Measurements from ENCODE around the gene CRYBG1. TPM values are rescaled to one million over a fixed set of nuclear protein-coding genes. Genes with fewer than 3 reads are reported as not detected.
A peak's percentile ranks its signal among the peaks of the same experiment; 100 is the strongest.
"Not testable (repeated sequence)": the region's sequence is repeated elsewhere in the genome, so short reads cannot be mapped to it uniquely, and the experiment has no call there.

Gene CRYBG1
- total and polyA plus RNA-seq, 2 donors (not counting 1 experiment from before 2014, with no cell fraction given): 9.6 to 47.0 TPM

DNA sequence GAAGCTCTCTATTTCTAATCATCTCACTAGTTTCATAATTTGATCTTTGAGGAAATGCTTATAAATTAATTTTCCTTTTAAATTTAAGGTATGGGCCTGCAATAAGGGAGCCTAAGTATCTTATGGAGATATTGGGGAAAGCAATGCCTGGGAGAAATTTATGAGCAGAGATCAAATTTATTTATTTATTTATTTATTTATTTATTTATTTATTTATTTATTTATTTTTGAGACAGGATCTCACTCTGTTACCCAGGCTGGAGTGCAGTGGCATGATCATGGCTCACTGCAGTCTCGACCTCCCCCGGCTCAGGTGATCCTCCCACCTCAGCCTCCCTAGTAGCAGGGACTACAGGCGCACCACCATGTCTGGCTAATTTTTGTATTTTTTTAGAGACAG lies 155.1 kb downstream of the CRYBG1 start:
- peaks cover 26% of the 10 kb centered on the region for H4K20me1 ChIP-seq (ENCODE audit: control insufficient read depth, insufficient read depth, low read length, poor library complexity, severe bottlenecking)
- DNase-seq; H3K9me3 ChIP-seq (ENCODE audit: control extremely low read depth in 1 of 3, control insufficient read depth in 2 of 3, insufficient read depth in 1 of 3, low read length in 2 of 3); H3K27me3 ChIP-seq (replicated peaks in 1 of 4; ENCODE audit: control extremely low read depth in 1 of 4, control insufficient read depth in 3 of 4, insufficient read depth in 4 of 4, low read length in 3 of 4); H3K27ac ChIP-seq (ENCODE audit: low read length in 2 of 2); H3K4me3 ChIP-seq (ENCODE audit: control extremely low read depth in 1 of 5, extremely low read depth in 1 of 5, insufficient read depth in 1 of 5, low read depth in 2 of 5, low read length in 4 of 5); H3K9me3 Mint-ChIP-seq (ENCODE audit: insufficient read depth); POLR2A ChIA-PET; intact Hi-C loops (cut with micrococcal nuclease); H3K27ac Mint-ChIP-seq; H3K27me3 Mint-ChIP-seq; ATAC-seq (ENCODE audit: low read depth); H2AFZ ChIP-seq (ENCODE audit: insufficient read depth, low read depth, low read length, poor library complexity, severe bottlenecking); H3K9ac ChIP-seq (ENCODE audit: low read length): not testable (repeated sequence)
- Mint-ChIP-seq H3K4me1 (peaks cover 71% of the 10 kb centered on the region), H3K4me3 (peak overlapping the region; percentile 49)
- H3K4me2 ChIP-seq (replicated peaks; ENCODE audit: low read depth, low read length, poor library complexity, severe bottlenecking): peak overlapping the region; percentile 96
- CTCF ChIA-PET: interaction anchor here (1.5 to 1.7 kb wide), 3 partner anchors 24 to 50 kb away, joined by 3 to 5 read pairs (median 5); no protein-coding TSS in a partner anchor
- H3K79me2 ChIP-seq (ENCODE audit: control insufficient read depth, insufficient read depth, low read length): peaks cover 81% of the 10 kb centered on the region
- 100% methylated on average over 3 of the region's 3 CpGs for whole genome bisulfite sequencing (ENCODE audit: insufficient coverage)
- peaks cover 62 to 64% of the 10 kb centered on the region in 2 donors for H3K4me1 ChIP-seq (ENCODE audit: control insufficient read depth in 2 of 2, insufficient read depth in 2 of 2, low read length in 2 of 2)
- peaks cover 0 to 11% of the 10 kb centered on the region in 2 experiments for H3K36me3 ChIP-seq (replicated peaks in 1 of 2; ENCODE audit: control extremely low read depth in 1 of 2, control insufficient read depth in 1 of 2, extremely low read depth in 1 of 2, insufficient read depth in 2 of 2, low read length in 1 of 2)

DNA sequence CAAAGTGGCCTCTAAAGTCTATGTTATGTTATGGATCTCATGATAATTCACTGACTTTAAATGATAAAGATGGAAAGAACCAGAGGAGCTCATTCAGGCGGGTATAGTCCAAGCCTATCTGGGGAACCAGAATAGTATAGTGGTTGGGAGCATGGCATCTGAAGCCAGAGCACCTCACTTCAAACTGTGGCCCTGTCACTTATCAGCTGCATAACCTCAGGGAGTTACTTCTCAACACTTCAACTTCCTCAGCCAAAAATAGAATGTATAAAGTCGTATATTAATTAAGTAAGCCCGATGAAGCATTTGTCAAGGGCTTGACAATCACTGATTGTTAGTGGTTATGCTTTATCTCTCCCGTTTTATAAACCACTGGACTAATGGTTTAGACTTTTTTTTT lies 156.1 kb downstream of the CRYBG1 start:
- peaks cover 72% of the 10 kb centered on the region for H3K4me1 Mint-ChIP-seq
- peaks cover 0 to 11% of the 10 kb centered on the region in 2 experiments for H3K36me3 ChIP-seq (replicated peaks in 1 of 2; ENCODE audit: control extremely low read depth in 1 of 2, control insufficient read depth in 1 of 2, extremely low read depth in 1 of 2, insufficient read depth in 2 of 2, low read length in 1 of 2)
- peaks cover 81% of the 10 kb centered on the region for H3K79me2 ChIP-seq (ENCODE audit: control insufficient read depth, insufficient read depth, low read length)
- H2AFZ ChIP-seq (ENCODE audit: insufficient read depth, low read depth, low read length, poor library complexity, severe bottlenecking): no peak overlapping the region
- peak overlapping the region; percentile 72 for H3K27ac Mint-ChIP-seq
- H3K4me3 ChIP-seq (ENCODE audit: control extremely low read depth in 1 of 5, extremely low read depth in 1 of 5, insufficient read depth in 1 of 5, low read depth in 2 of 5, low read length in 4 of 5): peak overlapping the region in 1 of 5 experiments; percentile 16
- peak overlapping the region; percentile 57 for H3K4me2 ChIP-seq (replicated peaks; ENCODE audit: low read depth, low read length, poor library complexity, severe bottlenecking)
- H3K9me3 ChIP-seq (ENCODE audit: control extremely low read depth in 1 of 3, control insufficient read depth in 2 of 3, insufficient read depth in 1 of 3, low read length in 2 of 3): no peaks in the 10 kb centered on the region
- no peak for ATAC-seq (ENCODE audit: low read depth)
- peaks cover 64 to 66% of the 10 kb centered on the region in 2 donors for H3K4me1 ChIP-seq (ENCODE audit: control insufficient read depth in 2 of 2, insufficient read depth in 2 of 2, low read length in 2 of 2)
- H3K4me3 Mint-ChIP-seq: peak overlapping the region; percentile 69
- no peaks in the 10 kb centered on the region for H3K27me3 Mint-ChIP-seq
- intact Hi-C loops (cut with micrococcal nuclease): no loop called here
- H3K9ac ChIP-seq (ENCODE audit: low read length): peak overlapping the region; percentile 20
- peak; percentile 26 for DNase-seq
- H3K9me3 Mint-ChIP-seq (ENCODE audit: insufficient read depth): no peaks in the 10 kb centered on the region
- H4K20me1 ChIP-seq (ENCODE audit: control insufficient read depth, insufficient read depth, low read length, poor library complexity, severe bottlenecking): peaks cover 26% of the 10 kb centered on the region
- ChIA-PET POLR2A (interaction anchor here (0.7 to 1.2 kb wide), 2 partner anchors 24 to 420 kb away, joined by 7 to 9 read pairs; no protein-coding TSS in a partner anchor), CTCF (interaction anchor here (0.7 to 1.7 kb wide), 7 partner anchors 10 to 73 kb away, joined by 3 to 5 read pairs (median 4); no protein-coding TSS in a partner anchor)
- H3K27ac ChIP-seq (ENCODE audit: low read length in 2 of 2): peak overlapping the region in 1 of 2 donors; percentile 19
- TF ChIP-seq, protein P1, sequence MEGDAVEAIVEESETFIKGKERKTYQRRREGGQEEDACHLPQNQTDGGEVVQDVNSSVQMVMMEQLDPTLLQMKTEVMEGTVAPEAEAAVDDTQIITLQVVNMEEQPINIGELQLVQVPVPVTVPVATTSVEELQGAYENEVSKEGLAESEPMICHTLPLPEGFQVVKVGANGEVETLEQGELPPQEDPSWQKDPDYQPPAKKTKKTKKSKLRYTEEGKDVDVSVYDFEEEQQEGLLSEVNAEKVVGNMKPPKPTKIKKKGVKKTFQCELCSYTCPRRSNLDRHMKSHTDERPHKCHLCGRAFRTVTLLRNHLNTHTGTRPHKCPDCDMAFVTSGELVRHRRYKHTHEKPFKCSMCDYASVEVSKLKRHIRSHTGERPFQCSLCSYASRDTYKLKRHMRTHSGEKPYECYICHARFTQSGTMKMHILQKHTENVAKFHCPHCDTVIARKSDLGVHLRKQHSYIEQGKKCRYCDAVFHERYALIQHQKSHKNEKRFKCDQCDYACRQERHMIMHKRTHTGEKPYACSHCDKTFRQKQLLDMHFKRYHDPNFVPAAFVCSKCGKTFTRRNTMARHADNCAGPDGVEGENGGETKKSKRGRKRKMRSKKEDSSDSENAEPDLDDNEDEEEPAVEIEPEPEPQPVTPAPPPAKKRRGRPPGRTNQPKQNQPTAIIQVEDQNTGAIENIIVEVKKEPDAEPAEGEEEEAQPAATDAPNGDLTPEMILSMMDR (IDR thresholded peaks at IDR 0.05): no peak
- no peak for TF ChIP-seq EZH2 (IDR thresholded peaks at IDR 0.05; ENCODE audit: borderline replicate concordance, insufficient read depth, low read depth, low read length, poor library complexity, severe bottlenecking)
- no peaks in the 10 kb centered on the region for H3K27me3 ChIP-seq (replicated peaks in 1 of 4; ENCODE audit: control extremely low read depth in 1 of 4, control insufficient read depth in 3 of 4, insufficient read depth in 4 of 4, low read length in 3 of 4)
- WGBS (ENCODE audit: insufficient coverage): no CpG with 5 or more reads among the region's 4 CpGs

All from B cell (primary cell).